Fibroblast of mammary gland (primary cell): ENCODE results near the gene FH.

Experiments
- DNase-seq: peaks from one replicate; pipeline ENCODE4 v3.0.0-alpha.2; 2010; ENCODE audit warnings: low read depth
- H3K4me3 ChIP-seq: 2 replicates; pipeline ENCODE4 v1.5.1; 2011; ENCODE audit warnings: low read depth, mild to moderate bottlenecking, low read length, moderate library complexity; ENCODE audit not compliant: control insufficient read depth
- TF ChIP-seq, protein P1 (sequence below): conservative IDR thresholded peaks from 2 replicates; pipeline ENCODE4 v1.5.1; 2011; ENCODE audit warnings: low read depth, low read length, inconsistent platforms; ENCODE audit not compliant: control insufficient read depth, insufficient read depth

Gene FH

DNA sequence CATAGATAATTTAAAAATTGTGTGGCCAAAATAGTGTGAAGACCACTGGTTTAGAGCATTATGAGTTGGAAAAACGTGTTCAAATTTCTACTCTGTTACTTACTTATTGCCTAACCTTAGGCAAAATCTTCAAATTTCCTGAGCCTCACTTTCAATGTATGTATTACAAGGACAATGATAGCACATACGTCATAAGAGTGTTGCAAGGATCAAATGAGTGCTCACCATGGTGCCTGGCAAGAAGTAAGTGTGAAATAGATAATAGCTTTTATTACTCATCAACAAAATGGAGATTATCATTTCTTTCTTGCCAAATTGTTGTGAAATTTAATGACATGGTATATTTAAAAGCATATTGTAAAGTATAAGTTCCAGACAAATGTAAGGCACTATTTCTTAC is 57.2 kb downstream of the FH start:
- no peak overlapping the region for H3K4me3 ChIP-seq
- TF ChIP-seq, protein P1, sequence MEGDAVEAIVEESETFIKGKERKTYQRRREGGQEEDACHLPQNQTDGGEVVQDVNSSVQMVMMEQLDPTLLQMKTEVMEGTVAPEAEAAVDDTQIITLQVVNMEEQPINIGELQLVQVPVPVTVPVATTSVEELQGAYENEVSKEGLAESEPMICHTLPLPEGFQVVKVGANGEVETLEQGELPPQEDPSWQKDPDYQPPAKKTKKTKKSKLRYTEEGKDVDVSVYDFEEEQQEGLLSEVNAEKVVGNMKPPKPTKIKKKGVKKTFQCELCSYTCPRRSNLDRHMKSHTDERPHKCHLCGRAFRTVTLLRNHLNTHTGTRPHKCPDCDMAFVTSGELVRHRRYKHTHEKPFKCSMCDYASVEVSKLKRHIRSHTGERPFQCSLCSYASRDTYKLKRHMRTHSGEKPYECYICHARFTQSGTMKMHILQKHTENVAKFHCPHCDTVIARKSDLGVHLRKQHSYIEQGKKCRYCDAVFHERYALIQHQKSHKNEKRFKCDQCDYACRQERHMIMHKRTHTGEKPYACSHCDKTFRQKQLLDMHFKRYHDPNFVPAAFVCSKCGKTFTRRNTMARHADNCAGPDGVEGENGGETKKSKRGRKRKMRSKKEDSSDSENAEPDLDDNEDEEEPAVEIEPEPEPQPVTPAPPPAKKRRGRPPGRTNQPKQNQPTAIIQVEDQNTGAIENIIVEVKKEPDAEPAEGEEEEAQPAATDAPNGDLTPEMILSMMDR: no peak
- peak; percentile 49 for DNase-seq

DNA sequence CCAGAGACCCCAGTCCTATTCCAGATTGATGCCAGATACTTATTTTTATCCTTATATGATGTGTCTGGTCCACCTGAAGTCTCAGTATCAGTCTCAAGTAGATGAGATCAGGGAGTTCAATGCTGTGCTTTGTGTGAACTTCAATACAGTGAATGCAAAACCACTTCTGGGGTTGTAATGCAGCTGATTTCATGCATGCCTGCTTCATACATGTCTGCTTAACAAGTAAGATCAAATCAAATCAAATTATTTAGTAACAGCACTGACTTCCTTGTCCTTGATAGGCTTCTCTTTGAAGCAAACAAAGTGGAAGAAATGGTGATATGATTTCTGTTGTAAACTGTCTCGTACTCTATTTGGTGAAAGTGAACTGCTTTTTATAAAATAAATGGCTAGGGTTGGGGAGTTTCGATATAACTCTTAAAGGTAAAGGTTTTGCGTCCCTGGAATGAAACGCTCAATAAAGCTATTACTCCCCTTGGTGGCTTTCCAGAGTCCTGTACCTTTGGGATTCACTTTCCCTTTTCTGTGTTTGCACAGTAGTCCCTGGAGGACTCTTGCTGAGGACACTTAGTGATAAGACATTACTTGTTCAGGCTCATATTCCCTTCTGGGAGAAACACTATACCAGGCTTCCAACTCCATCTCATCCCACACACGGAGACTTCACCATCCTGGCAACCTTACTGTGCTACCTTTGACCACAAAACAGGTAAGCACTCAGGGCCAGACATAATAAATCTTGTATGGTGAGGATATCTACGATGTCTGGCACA is 59.3 kb downstream of the FH start:
- no peak overlapping the region for H3K4me3 ChIP-seq
- no peak for DNase-seq
- TF ChIP-seq, protein P1: no peak

GRCh38 chr1:241459186-241459802 is 60.3 kb downstream of the FH start:
- TF ChIP-seq, protein P1: no peak
- no peak for DNase-seq

GRCh38 chr1:241457421-241457820 is 62.1 kb downstream of the FH start:
- DNase-seq: no peak
- H3K4me3 ChIP-seq: no peak overlapping the region
- TF ChIP-seq, protein P1: no peak

More at GRCh38 chr1:241459186-241459802, 60.3 kb downstream of the FH start:
- no peak overlapping the region for H3K4me3 ChIP-seq

GRCh38 chr1:241456743-241457142 is 62.8 kb downstream of the FH start:
- H3K4me3 ChIP-seq: no peak overlapping the region
- TF ChIP-seq, protein P1: no peak
- no peak for DNase-seq

DNA sequence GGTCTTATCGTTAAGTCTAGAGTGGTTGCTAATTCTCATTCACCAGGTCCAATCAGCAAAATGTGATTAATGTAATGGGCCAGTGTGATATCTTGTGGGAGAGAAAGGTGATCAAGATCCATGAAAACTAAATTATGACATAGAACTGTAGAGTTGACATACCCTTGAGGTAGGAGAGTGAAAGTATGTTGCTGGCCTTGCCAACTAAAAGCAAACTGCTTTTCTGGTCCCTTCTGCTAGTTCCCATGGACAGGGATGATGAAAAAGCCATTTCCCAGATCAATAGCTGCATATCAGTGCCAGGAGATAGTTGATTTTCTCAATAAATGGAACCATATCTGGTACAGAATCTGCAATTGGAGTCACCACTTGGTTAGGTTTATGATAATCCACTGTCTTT is 65.8 kb downstream of the FH start:
- TF ChIP-seq, protein P1: no peak

More for the DNA sequence above, 65.8 kb downstream of the FH start:
- no peak for DNase-seq
- no peak overlapping the region for H3K4me3 ChIP-seq
